HEK293T (cell line): ENCODE results near the gene HACD2.

Experiments
- ELF4 ChIP-seq: fragments of 450-650 bp; IDR thresholded peaks from 2 replicates; pipeline ENCODE4 v1.6.1; 2017; ENCODE audit warnings: antibody characterized with exemption
- FOXK2 ChIP-seq: fragments of 450-650 bp; IDR thresholded peaks from 2 replicates; pipeline ENCODE4 v1.6.1; 2016; ENCODE audit warnings: mild to moderate bottlenecking
- FOXM1 ChIP-seq: fragments of 450-650 bp; IDR thresholded peaks from 2 replicates; pipeline ENCODE4 v1.6.1; 2017; ENCODE audit warnings: mild to moderate bottlenecking, borderline replicate concordance
- HDGF ChIP-seq: fragments of 450-650 bp; IDR thresholded peaks from 2 replicates; pipeline ENCODE4 v1.6.1; 2017; ENCODE audit warnings: antibody characterized with exemption, borderline replicate concordance
- LEF1 ChIP-seq: fragments of 450-650 bp; IDR thresholded peaks from 2 replicates; pipeline ENCODE4 v1.6.1; 2017; ENCODE audit warnings: mild to moderate bottlenecking, borderline replicate concordance
- NFRKB ChIP-seq: fragments of 450-650 bp; IDR thresholded peaks from 2 replicates; pipeline ENCODE4 v1.6.1; 2016; ENCODE audit warnings: mild to moderate bottlenecking, moderate library complexity
- SP1 ChIP-seq: fragments of 450-650 bp; IDR thresholded peaks from 2 replicates; pipeline ENCODE4 v1.6.1; 2017
- ZNF384 ChIP-seq: fragments of 450-650 bp; IDR thresholded peaks from 2 replicates; pipeline ENCODE4 v1.6.1; 2016

GRCh38 chr3:123547881-123548519, 36.9 kb downstream of the HACD2 start:
- TF ChIP-seq ELF4 (no peak), FOXM1 (no peak), HDGF (no peak), SP1 (no peak), FOXK2 (no peak), ZNF384 (no peak), LEF1 (no peak), NFRKB (no peak)
